Progenitor cell of endocrine pancreas (in vitro differentiated cells): Measurements from ENCODE around the gene OR4D9. TPM values are rescaled to one million over a fixed set of nuclear protein-coding genes. Genes with fewer than 3 reads are reported as not detected.

Experiments
- DNase-seq: peaks from one replicate; pipeline ENCODE4 v3.0.0; 2021; ENCODE audit warnings: low spot score; ENCODE audit not compliant: unreplicated experiment
- H3K27ac Mint-ChIP-seq: 2 replicates; pipeline ENCODE4 v1.8.0; 2021; ENCODE audit warnings: mild to moderate bottlenecking, moderate library complexity, mixed read lengths
- H3K27me3 Mint-ChIP-seq: 2 replicates; pipeline ENCODE4 v1.8.0; 2021; ENCODE audit warnings: mixed read lengths
- H3K36me3 Mint-ChIP-seq: 2 replicates; pipeline ENCODE4 v1.8.0; 2022; ENCODE audit warnings: mixed read lengths; ENCODE audit not compliant: insufficient read depth
- H3K4me1 Mint-ChIP-seq: 2 replicates; pipeline ENCODE4 v1.8.0; 2021; ENCODE audit warnings: low read depth, mixed read lengths
- H3K4me3 Mint-ChIP-seq: 2 replicates; pipeline ENCODE4 v1.8.0; 2021; ENCODE audit warnings: low read depth, mild to moderate bottlenecking, moderate library complexity, mixed read lengths
- H3K9me3 Mint-ChIP-seq: 2 replicates; pipeline ENCODE4 v1.8.0; 2021; ENCODE audit warnings: low read depth, mixed read lengths
- CTCF ChIP-seq: fragments of 200-600 bp; sonication (generic); IDR thresholded peaks from one replicate; pipeline ENCODE4 v1.5.0; 2021; ENCODE audit warnings: antibody characterized with exemption, mild to moderate bottlenecking; ENCODE audit not compliant: unreplicated experiment
- total RNA-seq: library from RNA; stranded (reverse); gene quantifications from 2 replicates; pipeline ENCODE4 v1.2.1, GENCODE V29; 2021

The OR4D9 gene
- total RNA-seq, 1 donor from 2014 or later: not detected

GRCh38 chr11:59556115-59556916 lies 45.0 kb downstream of the OR4D9 start:
- TF ChIP-seq CTCF: no peak
- Mint-ChIP-seq H3K4me3 (peak overlapping the region; percentile 70), H3K27ac (peak overlapping the region; percentile 91), H3K4me1 (peaks cover 3% of the 10 kb centered on the region), H3K9me3 (no peaks in the 10 kb centered on the region), H3K36me3 (peaks cover 2% of the 10 kb centered on the region), H3K27me3 (peaks cover 42% of the 10 kb centered on the region)
- peak; percentile 49 for DNase-seq

DNA sequence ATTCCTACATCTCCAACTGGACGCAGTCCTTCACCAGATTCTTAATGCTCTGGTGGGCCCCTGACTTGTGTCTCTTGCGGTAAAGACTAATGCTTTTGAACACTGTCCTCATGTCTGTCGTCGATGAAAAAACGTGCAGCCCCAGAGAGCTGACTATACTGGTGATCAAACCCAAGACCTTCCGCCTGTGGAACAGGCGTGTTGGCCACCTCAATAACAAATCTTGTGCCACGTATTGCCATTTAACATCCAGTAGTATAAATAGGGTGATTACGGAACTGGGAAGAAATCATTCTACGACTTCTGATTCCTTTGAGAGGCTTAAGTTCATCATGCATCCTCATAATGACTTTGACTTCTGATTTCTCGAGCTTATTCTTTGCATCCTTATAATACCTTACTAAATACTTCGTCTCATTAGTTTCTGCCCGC lies 45.6 kb downstream of the OR4D9 start:
- Mint-ChIP-seq H3K4me3 (peak overlapping the region; percentile 70), H3K4me1 (peaks cover 3% of the 10 kb centered on the region), H3K27ac (peak overlapping the region; percentile 69), H3K9me3 (no peaks in the 10 kb centered on the region), H3K27me3 (peaks cover 38% of the 10 kb centered on the region), H3K36me3 (peaks cover 2% of the 10 kb centered on the region)
- no peak for TF ChIP-seq CTCF
- DNase-seq: no peak

- Mint-ChIP-seq H3K9me3 (no peaks in the 10 kb centered on the region), H3K4me3 (no peak overlapping the region), H3K36me3 (peaks cover 2% of the 10 kb centered on the region), H3K27me3 (peaks cover 34% of the 10 kb centered on the region), H3K4me1 (peaks cover 3% of the 10 kb centered on the region), H3K27ac (no peak overlapping the region)
- no peak for DNase-seq
- TF ChIP-seq CTCF: no peak
These were observed 46.9 kb downstream of the OR4D9 start for GRCh38 chr11:59558270-59558643.

DNA sequence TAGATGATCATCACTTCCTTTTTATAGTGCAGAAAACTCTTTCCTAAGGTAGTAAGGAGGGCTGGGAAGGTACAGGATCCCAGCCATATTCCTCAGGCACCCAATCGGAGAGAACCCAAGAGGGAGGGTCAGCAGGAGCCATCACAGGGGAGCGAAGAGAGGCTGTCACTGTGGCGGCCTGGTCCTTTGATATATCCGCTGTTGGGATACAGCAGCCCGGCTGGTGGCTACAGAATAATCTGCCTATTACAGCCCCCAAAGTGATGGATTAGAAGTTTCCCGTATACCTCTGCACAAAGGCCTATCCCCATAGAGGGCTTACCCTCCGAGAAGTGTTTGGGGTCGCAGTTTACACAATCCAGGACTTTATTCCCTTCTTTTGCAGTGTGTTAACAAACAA lies 48.5 kb downstream of the OR4D9 start:
- no peak for TF ChIP-seq CTCF
- peaks cover 2% of the 10 kb centered on the region for H3K36me3 Mint-ChIP-seq
- peaks cover 3% of the 10 kb centered on the region for H3K4me1 Mint-ChIP-seq
- peak overlapping the region; percentile 100 for H3K27ac Mint-ChIP-seq
- peak overlapping the region; percentile 89 for H3K4me3 Mint-ChIP-seq
- DNase-seq: no peak
- H3K9me3 Mint-ChIP-seq: no peaks in the 10 kb centered on the region
- peaks cover 34% of the 10 kb centered on the region for H3K27me3 Mint-ChIP-seq

- no peaks in the 10 kb centered on the region for H3K9me3 Mint-ChIP-seq
- TF ChIP-seq CTCF: no peak
- peak overlapping the region; percentile 100 for H3K27ac Mint-ChIP-seq
- H3K4me3 Mint-ChIP-seq: peak overlapping the region; percentile 89
- DNase-seq: peak; percentile 78
- peaks cover 34% of the 10 kb centered on the region for H3K27me3 Mint-ChIP-seq
- peaks cover 3% of the 10 kb centered on the region for H3K4me1 Mint-ChIP-seq
- peaks cover 2% of the 10 kb centered on the region for H3K36me3 Mint-ChIP-seq
These were observed 49.0 kb downstream of the OR4D9 start for GRCh38 chr11:59560290-59560701.
